Dedifferentiated amniotic fluid mesenchymal stem cell (primary cell): ENCODE measurements around the gene HYAL3.
"Not testable (repeated sequence)": the region's sequence is repeated elsewhere in the genome, so short reads cannot be mapped to it uniquely, and the experiment has no call there.

Source experiments
- DNase-seq: peaks from one replicate; pipeline ENCODE4 v3.0.0-alpha.2; 2016; ENCODE audit errors: extremely low spot score

Gene HYAL3

DNA sequence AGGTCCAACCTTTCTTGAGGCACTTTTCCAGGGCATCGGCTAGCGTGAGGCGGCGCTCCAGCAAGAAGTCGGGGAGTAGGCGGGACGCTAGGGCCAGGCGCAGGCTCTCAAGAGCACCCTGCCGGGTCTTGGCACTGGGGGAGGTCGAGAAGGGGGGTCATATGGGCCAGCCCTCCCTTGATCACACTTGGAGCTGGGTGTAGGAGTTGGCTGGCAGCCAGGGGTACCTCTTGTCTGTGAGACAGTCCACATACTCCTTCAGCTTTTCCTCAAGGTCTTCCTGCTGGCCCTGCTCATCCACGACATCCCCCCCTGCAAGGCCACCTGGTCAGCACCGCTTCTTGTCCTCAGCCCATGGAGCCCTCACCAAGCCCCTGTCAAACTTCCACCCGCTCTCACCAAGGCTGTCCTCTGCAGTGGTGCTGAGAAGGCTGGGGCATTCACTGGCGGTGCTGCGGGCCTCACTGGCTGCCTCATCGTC, 9.0 kb downstream of the HYAL3 start:
- no peak for DNase-seq

DNA sequence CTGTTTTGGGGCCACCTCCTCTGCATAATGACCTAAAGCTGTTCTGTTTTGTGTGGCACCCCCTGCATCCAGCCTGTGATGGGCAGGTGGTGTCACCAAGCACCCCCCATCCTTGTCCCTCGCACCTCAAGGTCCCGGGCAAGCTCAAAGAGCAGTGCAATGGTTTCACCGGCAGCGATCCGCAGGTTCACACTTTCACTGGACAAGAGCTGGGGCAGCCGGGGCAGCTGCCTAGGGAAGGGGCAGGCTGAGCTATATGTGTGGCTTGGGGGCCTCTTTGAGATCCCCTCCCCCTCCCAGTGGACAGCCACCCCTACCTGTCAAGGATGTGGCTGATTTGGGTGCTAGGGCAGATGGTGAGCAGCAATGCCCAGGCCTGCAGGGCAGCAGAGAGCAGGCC, 10.1 kb downstream of the HYAL3 start:
- DNase-seq: no peak

DNA sequence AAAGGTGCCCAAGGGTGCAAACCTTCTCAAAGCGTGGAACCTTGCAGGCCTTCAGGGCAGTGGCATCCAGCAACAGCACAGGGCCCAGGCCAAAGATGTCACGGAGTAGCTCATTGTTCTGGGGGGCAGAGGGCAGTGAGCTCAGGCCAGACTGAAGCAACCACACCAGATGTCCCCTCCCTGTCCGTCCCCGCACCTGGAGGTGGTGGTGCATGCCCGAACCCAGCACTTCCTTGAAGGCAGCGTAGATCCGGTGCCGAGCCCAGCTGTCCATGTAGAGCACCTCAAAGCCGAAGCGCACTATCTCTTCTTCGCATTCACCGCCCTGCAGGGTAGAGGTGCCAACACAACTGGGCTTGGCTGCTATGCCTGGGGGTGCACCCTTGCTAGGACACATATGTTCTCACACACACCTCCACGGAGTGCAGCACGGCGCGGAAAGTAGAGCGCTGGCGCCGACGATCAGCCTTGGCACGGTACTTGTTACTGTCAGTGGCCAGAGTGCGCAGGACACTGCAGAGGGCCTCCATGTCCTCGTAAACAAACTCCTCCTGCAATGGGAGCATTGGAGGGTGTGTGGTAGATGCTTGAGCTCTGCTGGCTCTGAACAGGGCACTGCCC, 10.7 kb downstream of the HYAL3 start:
- peak; percentile 9 for DNase-seq

DNA sequence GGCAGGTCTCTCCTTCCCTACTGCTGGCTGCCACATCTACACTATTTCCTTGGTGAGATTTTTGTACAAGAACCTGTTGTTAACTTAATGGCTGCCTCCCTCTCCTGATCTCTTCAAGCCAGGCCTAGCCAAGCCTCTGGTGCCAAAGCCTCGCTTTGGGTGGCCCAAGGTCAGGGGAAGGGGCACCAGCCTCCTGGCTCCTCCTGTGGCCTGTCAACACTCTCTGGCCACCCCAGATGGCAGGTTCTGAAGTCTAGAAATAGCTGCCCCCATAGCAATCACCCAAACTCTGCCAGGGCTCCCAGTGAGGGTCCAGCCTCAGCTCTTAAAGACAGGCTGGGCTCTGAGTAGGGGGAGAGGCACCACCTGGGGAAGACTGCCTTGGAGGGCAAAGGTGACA, 11.9 kb downstream of the HYAL3 start:
- no peak for DNase-seq

DNA sequence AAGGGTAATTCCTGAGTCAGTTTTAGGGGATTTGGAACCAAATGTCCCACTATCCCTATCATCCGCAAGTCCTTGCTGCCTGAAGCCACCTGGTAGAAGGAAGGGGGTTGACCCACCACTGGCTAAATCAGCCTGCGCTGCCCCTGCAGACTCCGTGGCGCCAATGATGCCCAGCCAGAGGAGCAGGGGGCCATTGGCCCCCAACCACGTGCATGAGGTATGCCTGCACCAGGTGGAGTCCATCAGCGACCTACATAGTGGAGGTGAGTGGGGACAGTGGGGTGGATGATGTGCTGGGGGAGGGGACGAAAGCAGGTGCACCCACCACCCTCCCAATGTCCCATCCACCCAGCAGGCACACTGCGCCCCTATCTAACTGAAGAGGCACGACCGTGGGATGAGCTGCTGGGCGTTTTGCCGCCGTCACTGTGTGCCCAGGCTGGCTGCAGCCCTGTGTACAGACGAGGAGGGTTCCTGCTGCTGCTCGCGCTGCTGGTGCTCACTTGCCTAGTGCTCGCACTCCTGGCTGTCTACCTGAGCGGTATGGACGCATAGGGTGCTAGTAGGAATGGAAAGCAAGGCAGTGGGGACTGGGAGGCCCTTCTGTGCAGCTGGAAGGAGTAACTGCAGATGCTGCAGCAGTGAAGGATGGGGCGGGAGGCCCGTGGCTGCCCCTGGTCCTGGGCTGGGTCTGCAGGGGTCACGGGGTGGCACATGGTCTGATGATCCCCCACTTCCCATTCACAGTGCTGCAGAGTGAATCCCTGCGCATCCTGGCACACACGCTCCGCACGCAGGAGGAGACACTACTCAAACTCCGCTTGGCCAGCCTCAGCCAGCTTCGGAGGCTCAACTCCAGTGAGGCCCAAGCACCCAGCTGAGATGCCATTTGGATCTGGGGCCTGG, 12.6 kb downstream of the HYAL3 start:
- DNase-seq: no peak

DNA sequence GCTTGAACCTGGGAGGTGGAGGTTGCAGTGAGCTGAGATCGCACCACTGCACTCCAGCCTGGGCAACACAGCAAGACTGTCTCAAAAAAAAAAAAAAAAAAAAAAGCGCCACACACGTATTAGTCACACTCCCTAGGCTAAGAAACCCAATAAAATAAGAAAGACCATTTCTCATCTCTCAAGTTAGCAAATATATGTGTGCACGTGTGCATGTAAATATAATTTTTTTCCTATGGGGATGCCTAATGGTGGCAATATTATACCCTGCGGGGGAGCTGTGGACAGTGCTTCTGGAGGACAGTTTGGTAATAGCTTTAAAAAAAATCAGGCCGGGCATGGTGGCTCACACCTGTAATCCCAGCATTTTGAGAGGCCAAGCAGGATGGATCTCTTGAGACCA, 15.1 kb downstream of the HYAL3 start:
- DNase-seq: not testable (repeated sequence)

DNA sequence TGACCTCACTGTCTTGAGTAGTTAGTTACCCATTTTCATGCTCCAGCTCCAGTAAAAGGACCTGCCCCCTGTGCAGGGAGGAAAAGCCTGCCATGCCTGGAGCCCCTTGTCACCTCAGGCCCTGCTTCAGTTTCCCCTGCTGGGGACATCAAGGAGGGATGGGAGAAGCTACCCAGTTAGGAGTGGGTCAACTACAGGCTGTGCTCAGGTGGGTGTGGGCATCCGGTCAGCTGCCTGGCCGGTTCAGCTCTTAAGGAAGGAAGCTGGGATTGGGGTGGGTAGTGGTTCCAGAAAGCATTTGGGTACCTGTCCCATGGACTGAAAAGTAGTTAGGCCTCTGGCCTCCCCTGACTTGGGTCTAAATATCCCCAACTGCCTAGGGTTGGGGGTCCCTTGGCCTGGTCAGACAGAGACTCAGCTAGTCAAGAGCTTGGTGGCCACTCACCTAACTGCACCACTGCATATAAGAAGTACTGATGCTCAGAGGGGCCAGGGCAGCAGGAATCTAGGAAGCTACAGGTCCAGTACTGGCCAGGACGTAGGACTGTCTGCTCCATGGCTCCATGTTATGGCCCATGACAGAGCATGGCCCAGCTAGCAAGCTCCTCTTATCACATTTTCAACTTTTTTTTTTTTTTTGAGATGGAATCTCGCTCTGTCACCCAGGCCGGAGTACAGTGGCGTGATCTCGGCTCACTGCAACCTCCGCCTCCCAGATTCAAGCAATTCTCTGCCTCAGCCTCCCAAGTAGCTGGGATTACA, 19.8 kb downstream of the HYAL3 start:
- no peak for DNase-seq

DNA sequence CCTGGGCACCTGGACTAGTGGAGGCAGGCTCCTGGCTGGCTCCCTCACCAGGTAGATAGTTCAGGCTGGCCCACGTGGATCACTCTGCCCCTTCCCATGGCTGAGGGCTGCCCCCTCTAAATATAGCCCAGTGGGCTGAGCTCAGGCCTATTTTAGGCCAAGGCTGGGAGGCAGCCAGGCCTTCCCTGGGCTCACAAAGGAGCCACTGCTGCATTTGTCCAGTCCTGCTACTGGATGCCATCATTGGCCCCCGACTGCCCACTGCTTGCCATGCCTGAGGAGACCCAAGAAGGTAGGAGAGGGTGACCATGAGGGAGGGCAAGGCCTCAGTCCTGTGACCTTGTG, 20.4 kb downstream of the HYAL3 start, which contains the start of gene LSMEM2:
Gene LSMEM2 (plus strand): TSS at position 208 of the 345 bp plus-strand sequence. CDS start 27 bp downstream, at position 235.
- DNase-seq: no peak

DNA sequence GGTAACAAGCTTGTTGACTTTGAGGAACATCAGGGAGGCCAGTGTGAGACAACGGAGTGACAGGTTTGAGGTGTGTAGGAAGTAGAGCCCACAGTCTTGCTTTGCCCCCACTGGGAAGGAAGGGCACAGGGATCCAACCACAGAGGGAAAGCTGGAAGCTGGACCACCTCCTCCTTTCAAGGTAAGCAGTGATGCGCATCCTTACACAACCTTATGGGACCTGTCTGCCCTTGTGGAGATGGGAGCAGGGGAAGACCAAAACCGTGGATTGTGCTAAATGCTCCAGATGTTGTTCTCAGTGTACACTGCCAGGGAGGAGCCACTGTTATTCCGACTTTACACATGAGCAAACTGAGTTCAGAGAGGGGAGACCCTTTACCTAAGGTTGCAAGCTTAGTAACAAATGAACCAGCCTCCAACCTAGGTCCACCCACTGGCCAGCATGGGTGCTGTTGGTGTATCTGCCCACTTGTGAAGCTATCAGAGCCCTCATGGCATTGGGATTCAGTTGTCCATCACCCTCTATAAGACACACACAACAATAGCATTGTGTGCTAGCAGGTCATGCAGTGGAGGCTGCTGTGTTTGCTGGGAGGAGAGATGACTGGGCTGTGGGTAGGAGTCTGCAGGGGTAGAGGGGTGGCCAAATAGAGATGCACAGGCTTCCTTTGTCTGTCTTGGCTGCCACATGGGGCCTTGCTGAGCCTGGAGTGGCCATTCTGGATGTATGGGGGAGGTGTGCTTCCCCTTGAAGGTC, 20.9 kb downstream of the HYAL3 start:
- no peak for DNase-seq

DNA sequence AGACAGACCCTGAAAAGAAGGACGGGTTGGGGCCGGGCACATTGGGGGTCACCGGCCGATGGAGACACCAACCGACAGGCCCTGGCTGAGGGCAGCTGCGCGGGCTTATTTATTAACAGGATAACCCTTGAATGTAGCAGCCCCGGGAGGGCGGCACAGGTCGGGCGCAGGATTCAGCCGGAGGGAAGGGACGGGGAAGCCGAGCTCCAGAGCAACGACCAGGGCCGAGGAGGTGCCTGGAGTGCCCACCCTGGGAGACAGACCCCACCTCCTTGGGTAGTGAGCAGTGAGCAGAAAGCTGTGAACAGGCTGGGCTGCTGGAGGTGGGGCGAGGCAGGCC, 22.5 kb downstream of the HYAL3 start:
- no peak for DNase-seq

DNA sequence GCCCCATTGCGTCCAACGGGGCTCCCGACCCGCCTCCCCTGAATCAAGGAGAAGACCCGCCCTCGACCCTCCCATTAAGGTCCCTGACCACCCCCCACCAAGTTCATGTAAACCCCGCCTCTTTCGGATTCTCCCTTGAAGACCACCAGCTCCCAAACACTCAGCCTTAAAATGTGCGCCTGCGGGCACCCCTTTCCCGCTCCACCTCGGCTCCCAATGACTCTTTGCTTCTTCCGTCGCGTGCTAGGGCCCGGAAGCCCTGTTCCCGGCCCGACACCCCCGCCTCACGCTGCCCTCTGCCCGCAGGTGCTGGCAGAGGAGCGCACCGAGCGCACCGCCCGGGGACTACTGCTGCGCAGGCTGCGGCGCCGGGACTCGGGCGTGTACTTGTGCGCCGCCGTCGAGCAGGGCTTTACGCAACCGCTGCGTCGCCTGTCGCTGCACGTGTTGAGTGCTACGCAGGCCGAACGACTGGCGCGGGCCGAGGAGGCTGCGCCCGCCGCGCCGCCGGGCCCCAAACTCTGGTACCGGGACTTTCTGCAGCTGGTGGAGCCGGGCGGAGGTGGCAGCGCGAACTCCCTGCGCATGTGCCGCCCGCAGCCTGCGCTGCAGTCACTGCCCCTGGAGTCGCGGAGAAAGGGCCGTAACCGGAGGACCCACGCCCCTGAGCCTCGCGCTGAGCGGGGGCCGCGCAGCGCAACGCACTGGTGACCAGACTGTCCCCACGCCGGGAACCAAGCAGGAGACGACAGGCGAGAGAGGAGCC, 23.0 kb downstream of the HYAL3 start:
- DNase-seq: no peak

DNA sequence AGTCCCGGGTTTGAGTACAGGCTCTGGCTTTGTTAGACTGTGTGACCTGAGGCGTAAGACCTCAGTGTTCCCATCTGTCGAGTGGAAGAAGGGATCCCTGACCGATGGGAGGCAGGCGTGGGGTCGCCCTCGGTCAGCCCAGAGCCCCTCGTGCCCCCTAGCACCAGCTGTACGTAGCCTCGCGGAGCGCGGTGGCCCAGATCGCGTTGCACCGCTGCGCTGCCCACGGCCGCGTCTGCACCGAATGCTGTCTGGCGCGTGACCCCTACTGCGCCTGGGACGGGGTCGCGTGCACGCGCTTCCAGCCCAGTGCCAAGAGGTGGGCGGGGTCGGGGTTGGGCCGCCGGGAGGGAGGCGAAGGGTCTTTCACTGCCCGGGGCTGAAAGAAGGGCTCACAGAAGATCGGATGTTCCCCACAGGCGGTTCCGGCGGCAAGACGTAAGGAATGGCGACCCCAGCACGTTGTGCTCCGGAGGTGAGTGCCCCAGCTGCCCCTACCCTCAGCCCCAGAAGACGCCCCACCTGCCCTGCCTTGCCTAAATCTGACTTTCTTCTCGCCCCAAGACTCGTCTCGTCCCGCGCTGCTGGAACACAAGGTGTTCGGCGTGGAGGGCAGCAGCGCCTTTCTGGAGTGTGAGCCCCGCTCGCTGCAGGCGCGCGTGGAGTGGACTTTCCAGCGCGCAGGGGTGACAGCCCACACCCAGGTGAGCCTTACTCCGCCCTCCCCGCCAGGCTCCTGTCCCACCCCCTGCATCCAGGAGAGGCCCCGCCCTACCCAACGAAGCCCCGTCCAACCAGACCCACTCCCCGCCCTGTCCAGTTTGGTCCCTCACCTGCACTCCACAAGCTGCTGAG, 23.8 kb downstream of the HYAL3 start:
- no peak for DNase-seq

DNA sequence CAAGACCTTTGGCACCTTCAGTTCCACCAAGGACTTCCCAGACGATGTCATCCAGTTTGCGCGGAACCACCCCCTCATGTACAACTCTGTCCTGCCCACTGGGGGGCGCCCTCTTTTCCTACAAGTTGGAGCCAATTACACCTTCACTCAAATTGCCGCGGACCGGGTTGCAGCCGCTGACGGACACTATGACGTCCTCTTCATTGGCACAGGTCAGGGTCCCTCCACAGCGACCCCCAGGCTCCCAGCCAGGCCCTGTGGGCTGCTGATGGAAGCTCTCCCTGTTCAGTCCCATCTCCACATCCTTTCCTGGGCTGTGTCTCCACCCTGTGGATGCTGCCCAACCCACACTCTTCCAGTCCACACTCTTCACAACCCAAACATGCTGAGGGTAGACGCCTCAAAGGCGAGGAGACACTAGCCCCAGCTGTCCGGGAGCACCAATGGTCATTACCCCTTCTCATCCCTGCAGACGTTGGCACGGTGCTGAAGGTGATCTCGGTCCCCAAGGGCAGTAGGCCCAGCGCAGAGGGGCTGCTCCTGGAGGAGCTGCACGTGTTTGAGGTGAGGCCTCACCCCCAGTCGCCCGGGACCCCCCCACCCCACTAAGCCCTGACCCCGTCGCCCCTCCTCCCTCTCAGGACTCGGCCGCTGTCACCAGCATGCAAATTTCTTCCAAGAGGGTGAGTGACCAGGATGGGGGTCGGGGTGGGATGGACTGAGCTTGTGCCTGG, 24.7 kb downstream of the HYAL3 start:
- DNase-seq: no peak

DNA sequence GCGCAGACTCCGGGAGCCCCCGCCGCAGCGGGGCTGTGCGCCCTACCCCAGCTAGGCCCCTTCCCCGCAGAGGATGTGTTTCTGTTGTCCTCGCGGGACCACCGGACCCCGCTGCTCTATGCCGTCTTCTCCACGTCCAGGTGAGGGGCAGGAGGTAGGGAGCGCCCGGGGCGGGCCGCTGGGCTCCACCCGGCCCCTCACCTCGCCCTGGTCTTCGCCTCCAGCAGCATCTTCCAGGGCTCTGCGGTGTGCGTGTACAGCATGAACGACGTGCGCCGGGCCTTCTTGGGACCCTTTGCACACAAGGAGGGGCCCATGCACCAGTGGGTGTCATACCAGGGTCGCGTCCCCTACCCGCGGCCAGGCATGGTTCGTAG, 25.5 kb downstream of the HYAL3 start:
- no peak for DNase-seq

DNA sequence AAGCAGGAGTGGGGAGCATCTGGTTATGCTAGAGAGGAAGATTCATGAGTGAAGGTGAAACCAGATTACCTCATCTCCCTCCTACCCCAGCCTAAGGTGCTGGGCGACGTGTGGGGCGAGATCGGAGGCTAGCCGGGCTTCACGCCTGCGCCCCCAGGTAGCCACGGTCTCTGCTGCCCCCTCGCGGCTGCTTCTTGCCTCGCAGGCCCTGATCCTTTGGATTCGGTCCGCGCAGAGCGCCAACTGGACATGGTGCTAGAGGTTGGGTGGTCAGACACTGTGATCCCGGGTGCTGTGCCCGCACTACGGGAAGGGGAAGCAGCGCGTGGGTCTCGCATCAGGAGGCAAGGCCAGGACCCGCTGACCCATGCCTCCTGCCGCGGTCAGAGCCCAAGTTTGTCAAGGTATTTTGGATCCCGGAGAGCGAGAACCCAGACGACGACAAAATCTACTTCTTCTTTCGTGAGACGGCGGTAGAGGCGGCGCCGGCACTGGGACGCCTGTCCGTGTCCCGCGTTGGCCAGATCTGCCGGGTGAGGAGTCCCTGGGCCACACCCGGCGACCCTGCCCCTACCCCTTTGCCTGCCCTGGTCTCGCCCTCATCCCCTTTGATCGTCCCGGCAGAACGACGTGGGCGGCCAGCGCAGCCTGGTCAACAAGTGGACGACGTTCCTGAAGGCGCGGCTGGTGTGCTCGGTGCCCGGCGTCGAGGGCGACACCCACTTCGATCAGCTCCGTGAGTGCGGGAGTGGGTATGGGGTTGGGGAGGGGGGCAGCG, 26.1 kb downstream of the HYAL3 start:
- peak; percentile 38 for DNase-seq

DNA sequence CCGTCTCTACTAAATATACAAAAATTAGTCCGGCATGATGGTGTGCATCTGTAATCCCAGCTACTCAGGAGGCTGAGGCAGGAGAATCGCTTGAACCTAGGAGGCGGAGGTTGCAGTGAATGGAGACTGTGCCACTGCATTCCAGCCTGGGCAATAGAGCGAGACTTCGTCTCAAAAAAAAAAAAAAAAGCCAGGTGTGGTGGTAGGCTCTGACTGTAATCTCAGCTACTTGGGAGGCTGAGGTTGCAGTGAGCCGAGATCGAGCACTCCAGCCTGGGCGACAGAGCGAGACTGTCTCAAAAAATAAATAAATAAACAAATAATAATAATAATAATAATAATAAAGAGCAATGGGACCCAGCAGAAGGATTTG, 26.7 kb downstream of the HYAL3 start:
- DNase-seq: not testable (repeated sequence)

DNA sequence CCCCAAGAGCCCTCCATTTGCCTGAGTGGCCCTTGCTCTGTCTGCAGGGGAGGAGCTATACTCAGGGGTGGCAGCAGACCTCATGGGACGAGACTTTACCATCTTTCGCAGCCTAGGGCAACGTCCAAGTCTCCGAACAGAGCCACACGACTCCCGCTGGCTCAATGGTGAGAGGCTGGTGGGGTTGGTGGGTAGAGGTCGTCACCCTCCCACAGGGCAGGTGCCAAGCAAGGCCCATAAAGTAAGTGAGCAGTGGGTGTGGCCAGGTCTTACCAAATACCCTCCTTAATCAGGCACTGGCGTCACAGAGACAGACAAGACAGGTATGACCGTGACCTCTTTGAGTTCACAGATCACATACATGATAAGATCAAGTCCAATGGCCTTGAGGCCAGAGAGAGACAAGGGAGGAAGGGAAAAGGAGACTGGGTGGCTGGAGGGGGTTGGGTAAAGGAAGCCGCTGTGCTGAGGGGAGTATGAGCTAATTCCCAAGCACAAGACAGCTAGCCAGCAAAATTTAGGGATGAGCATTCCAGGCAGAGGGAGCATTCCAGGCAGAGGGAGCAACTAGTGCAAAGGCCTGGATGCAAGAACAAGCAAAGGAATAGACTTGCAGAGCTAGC, 27.8 kb downstream of the HYAL3 start:
- DNase-seq: no peak
